K562 (cell line): ENCODE measurements around the gene ISYNA1. TPM values are rescaled to one million over a fixed set of nuclear protein-coding genes. Genes with fewer than 3 reads are reported as not detected.
A peak's percentile ranks its signal among the peaks of the same experiment; 100 is the strongest.

ENCODE experiments used
- BACH1 ChIP-seq: fragments of 200-800 bp; sonication (Bioruptor generic); IDR thresholded peaks from 2 replicates; pipeline ENCODE4 v1.6.1; 2016; ENCODE audit warnings: missing genetic modification characterization, missing compliant biosample characterization
- CBFA2T3 ChIP-seq: fragments of 450-650 bp; IDR thresholded peaks from 2 replicates; pipeline ENCODE4 v1.6.1; 2017
- ETV1 ChIP-seq: fragments of 450-650 bp; conservative IDR thresholded peaks from 2 replicates; pipeline ENCODE4 v1.6.1; 2016; ENCODE audit warnings: missing genetic modification characterization, control low read depth, low read depth, missing compliant biosample characterization
- JUND ChIP-seq, 2 experiments: IDR thresholded peaks; 2 replicates in 1 of 2; 3 replicates in 1 of 2; pipeline ENCODE4 v1.6.1; 2011; ENCODE audit warnings: borderline replicate concordance in 2 of 2, low read depth in 2 of 2, low read length in 2 of 2, improper control_type of control experiment in 1 of 2, missing biosample characterization in 1 of 2, missing genetic modification characterization in 1 of 2, missing genetic modification reagents in 1 of 2
- MAFG ChIP-seq: fragments of 450-650 bp; conservative IDR thresholded peaks from 2 replicates; pipeline ENCODE4 v1.6.1; 2016; ENCODE audit warnings: missing genetic modification characterization, missing compliant biosample characterization
- PHF8 ChIP-seq: fragments of 200-600 bp; sonication (generic); IDR thresholded peaks from 2 replicates; pipeline ENCODE4 v1.6.1; 2012; ENCODE audit warnings: mixed run types, mild to moderate bottlenecking, inconsistent platforms, low read length, moderate library complexity, borderline replicate concordance
- PRPF4 ChIP-seq: fragments of 200-400 bp; formaldehyde crosslinking; IDR thresholded peaks from one replicate; pipeline ENCODE4 v1.6.1; 2017; ENCODE audit warnings: low read length, low read depth, mild to moderate bottlenecking; ENCODE audit not compliant: insufficient read depth, poor library complexity, severe bottlenecking
- PTRF ChIP-seq: fragments of 450-650 bp; IDR thresholded peaks from 2 replicates; pipeline ENCODE4 v1.6.1; 2016; ENCODE audit warnings: mild to moderate bottlenecking, missing genetic modification characterization, missing compliant biosample characterization
- RCOR1 ChIP-seq, 2 experiments: IDR thresholded peaks; 2 replicates each; pipeline ENCODE4 v1.6.1; 2012; ENCODE audit warnings: low read depth in 2 of 2, low read length in 2 of 2, borderline replicate concordance in 1 of 2, improper control_type of control experiment in 1 of 2
- TBP ChIP-seq: optimal IDR thresholded peaks from 2 replicates; pipeline ENCODE3; 2011; ENCODE audit warnings: low read depth, low read length, improper control_type of control experiment
- ZNF175 ChIP-seq: fragments of 200-800 bp; sonication (Bioruptor generic); IDR thresholded peaks from 2 replicates; pipeline ENCODE4 v1.6.1; 2016; ENCODE audit warnings: low read depth, mild to moderate bottlenecking, missing genetic modification characterization, missing compliant biosample characterization
- polyA plus RNA-seq, 8 experiments: library from polyadenylated mRNA; depleted of rRNA in 4 of 8; stranded (reverse) in 5 of 8; unstranded in 3 of 8; fragments of >200 nt; fragmentation: Nextera tagmentation in 2 of 8; fragmentation: Illumina TruSeq in 1 of 8; extraction: Ambion mirVana in 2 of 8; extraction: Trizol in 1 of 8; gene quantifications; 2 replicates each; pipeline versions ENCODE4 v1.2.1 to v1.2.3, GENCODE V29; 2011 to 2014; ENCODE audit warnings: inconsistent platforms in 1 of 8, missing spikeins in 1 of 8
- total RNA-seq, 7 experiments: library from RNA; depleted of rRNA in 6 of 7; stranded (reverse); fragments of >200 nt in 6 of 7; fragmentation: Illumina TruSeq in 2 of 7; extraction: Trizol in 2 of 7; gene quantifications; 2 replicates each; pipeline versions ENCODE4 v1.2.1 to v1.2.3, GENCODE V29; 2011 to 2021; ENCODE audit warnings: low replicate concordance in 1 of 7
- TF ChIP-seq, protein P1 (sequence below): fragments of 150-350 bp; IDR thresholded peaks from 2 replicates; pipeline ENCODE4 v1.6.1; 2014; ENCODE audit warnings: low read depth, mild to moderate bottlenecking, low read length, borderline replicate concordance
- TF ChIP-seq, protein P2 (sequence below): fragments of 250-450 bp; sonication (Bioruptor Pico); IDR thresholded peaks from 2 replicates; pipeline ENCODE4 v1.8.0; 2021; ENCODE audit warnings: moderate library complexity, mild to moderate bottlenecking, inconsistent platforms
- TF ChIP-seq, protein P3 (sequence below): sonication (generic); formaldehyde crosslinking; IDR thresholded peaks from 2 replicates; pipeline ENCODE4 v1.8.1; 2023; ENCODE audit warnings: mild to moderate bottlenecking, missing genetic modification reagents

Gene ISYNA1
- total and polyA plus RNA-seq, 9 of the 15 experiments (the other 6 are each of a cell fraction or from before 2014, with no cell fraction given): 21.8 to 460 (median 93.2) TPM

DNA sequence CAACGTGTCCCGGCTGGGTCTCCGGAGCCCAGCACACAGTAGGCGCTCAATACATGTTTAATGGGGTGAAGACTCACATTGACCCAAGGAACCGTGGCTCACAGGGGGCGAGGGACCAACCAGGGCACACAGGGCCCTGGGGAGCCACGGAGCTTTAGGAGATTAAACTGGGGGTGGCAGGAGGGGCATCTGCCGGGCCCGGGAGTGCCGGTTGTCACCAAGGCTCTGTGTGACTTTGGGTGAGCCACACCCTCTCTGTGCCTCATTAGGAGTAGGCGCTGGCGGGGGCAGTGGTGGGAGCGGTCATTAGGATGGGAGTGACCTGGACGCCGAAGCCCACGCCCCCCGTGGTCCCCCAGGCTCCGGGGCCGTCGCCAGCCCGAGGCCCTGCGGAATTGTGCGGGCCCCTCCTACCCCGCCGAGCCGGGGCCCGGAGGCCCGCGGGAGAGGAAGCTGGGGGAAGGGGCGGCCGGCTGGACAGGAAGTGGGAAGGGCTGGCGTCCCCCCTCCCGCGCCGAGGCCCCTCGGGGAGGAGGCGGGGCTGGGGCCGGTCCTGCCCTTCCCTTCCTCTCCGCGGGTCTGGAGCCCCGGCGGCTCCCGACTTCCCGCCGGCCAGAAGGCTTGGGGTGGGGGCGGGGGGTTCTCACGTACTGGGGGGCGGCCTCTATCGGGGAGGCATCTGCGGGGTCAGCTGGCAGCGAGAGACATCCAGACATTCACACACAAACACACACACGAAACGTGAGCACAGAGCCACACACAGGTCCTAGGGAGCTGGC is 20.5 kb downstream of the ISYNA1 start (continued):
- TF ChIP-seq RCOR1 (IDR thresholded peaks at IDR 0.05; ENCODE audit: borderline replicate concordance in 1 of 2, low read depth in 2 of 2, low read length in 2 of 2): no peak
- TF ChIP-seq BACH1 (tag): no peak
- TF ChIP-seq, protein P1, sequence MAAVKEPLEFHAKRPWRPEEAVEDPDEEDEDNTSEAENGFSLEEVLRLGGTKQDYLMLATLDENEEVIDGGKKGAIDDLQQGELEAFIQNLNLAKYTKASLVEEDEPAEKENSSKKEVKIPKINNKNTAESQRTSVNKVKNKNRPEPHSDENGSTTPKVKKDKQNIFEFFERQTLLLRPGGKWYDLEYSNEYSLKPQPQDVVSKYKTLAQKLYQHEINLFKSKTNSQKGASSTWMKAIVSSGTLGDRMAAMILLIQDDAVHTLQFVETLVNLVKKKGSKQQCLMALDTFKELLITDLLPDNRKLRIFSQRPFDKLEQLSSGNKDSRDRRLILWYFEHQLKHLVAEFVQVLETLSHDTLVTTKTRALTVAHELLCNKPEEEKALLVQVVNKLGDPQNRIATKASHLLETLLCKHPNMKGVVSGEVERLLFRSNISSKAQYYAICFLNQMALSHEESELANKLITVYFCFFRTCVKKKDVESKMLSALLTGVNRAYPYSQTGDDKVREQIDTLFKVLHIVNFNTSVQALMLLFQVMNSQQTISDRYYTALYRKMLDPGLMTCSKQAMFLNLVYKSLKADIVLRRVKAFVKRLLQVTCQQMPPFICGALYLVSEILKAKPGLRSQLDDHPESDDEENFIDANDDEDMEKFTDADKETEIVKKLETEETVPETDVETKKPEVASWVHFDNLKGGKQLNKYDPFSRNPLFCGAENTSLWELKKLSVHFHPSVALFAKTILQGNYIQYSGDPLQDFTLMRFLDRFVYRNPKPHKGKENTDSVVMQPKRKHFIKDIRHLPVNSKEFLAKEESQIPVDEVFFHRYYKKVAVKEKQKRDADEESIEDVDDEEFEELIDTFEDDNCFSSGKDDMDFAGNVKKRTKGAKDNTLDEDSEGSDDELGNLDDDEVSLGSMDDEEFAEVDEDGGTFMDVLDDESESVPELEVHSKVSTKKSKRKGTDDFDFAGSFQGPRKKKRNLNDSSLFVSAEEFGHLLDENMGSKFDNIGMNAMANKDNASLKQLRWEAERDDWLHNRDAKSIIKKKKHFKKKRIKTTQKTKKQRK: no peak
- TF ChIP-seq PRPF4: no peak
- TF ChIP-seq, protein P2, sequence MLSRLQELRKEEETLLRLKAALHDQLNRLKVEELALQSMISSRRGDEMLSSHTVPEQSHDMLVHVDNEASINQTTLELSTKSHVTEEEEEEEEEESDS: no peak
- TF ChIP-seq ZNF175 (CRISPR knock-in tag): peak; percentile 10; the same call in 1 of the 2 replicates
- TF ChIP-seq PHF8: peak; percentile 55; the same call in 1 of the 2 replicates
- TF ChIP-seq MAFG (tag): no peak
- TF ChIP-seq, protein P3, sequence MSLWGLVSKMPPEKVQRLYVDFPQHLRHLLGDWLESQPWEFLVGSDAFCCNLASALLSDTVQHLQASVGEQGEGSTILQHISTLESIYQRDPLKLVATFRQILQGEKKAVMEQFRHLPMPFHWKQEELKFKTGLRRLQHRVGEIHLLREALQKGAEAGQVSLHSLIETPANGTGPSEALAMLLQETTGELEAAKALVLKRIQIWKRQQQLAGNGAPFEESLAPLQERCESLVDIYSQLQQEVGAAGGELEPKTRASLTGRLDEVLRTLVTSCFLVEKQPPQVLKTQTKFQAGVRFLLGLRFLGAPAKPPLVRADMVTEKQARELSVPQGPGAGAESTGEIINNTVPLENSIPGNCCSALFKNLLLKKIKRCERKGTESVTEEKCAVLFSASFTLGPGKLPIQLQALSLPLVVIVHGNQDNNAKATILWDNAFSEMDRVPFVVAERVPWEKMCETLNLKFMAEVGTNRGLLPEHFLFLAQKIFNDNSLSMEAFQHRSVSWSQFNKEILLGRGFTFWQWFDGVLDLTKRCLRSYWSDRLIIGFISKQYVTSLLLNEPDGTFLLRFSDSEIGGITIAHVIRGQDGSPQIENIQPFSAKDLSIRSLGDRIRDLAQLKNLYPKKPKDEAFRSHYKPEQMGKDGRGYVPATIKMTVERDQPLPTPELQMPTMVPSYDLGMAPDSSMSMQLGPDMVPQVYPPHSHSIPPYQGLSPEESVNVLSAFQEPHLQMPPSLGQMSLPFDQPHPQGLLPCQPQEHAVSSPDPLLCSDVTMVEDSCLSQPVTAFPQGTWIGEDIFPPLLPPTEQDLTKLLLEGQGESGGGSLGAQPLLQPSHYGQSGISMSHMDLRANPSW (CRISPR knock-in tag): no peak
- TF ChIP-seq JUND (IDR thresholded peaks at IDR 0.05; ENCODE audit: borderline replicate concordance, low read depth, low read length): no peak
- no peak for TF ChIP-seq JUND (tag; IDR thresholded peaks at IDR 0.05; ENCODE audit: borderline replicate concordance, low read depth, low read length)
- peak; percentile 78 for TF ChIP-seq ETV1 (tag)
- TF ChIP-seq TBP: peak; percentile 29
- TF ChIP-seq PTRF: no peak
- no peak for TF ChIP-seq CBFA2T3
